Measurements from ENCODE around the gene KRTAP4-7. TPM values are rescaled to one million over a fixed set of nuclear protein-coding genes. Genes with fewer than 3 reads are reported as not detected.
A peak's percentile ranks its signal among the peaks of the same experiment; 100 is the strongest.
"Not testable (repeated sequence)": the region's sequence is repeated elsewhere in the genome, so short reads cannot be mapped to it uniquely, and the experiment has no call there.

The KRTAP4-7 gene
- total RNA-seq, 1 donor from 2014 or later, result not detected

DNA sequence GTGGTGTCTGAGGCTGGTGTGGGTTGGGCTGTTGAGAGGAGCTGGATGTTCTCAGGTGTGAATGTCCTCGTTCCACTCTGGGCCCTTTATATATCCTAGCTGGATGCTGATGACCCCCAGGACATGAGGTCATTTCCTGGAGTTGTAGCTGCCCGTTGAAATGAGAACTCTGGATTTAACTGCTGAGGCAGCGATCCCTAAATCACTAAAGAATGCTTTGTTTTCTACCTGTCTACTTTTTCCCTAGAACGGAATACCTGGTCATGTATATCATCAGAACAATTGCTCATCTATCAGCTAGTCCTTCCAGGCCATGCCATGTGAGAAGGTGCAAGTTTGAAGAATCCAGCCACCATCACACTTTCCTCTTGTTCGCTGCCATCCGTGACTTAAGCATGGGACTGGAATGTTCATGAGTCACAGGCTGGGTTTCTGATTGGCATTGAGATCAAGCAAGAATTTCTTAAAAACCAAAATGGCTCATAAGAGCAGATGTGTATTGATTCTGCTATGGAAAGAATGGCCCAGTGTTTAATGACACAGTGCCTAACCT is 23.8 kb upstream of the KRTAP4-7 start, which contains the start of gene KRTAP2-3:
Gene KRTAP2-3 (minus strand): TSS at position 63 of the 553 bp plus-strand sequence. CDS start 64 bp downstream, outside the sequence.
- peaks cover 10% of the 10 kb centered on the region for H3K9me3 Mint-ChIP-seq
- H3K36me3 Mint-ChIP-seq, result no peaks in the 10 kb centered on the region
- H3K4me1 Mint-ChIP-seq (ENCODE audit: unreplicated experiment), result peaks cover 18% of the 10 kb centered on the region
- no peak within 1 kb of the TSS for H3K4me3 Mint-ChIP-seq
- TF ChIP-seq, protein P1, sequence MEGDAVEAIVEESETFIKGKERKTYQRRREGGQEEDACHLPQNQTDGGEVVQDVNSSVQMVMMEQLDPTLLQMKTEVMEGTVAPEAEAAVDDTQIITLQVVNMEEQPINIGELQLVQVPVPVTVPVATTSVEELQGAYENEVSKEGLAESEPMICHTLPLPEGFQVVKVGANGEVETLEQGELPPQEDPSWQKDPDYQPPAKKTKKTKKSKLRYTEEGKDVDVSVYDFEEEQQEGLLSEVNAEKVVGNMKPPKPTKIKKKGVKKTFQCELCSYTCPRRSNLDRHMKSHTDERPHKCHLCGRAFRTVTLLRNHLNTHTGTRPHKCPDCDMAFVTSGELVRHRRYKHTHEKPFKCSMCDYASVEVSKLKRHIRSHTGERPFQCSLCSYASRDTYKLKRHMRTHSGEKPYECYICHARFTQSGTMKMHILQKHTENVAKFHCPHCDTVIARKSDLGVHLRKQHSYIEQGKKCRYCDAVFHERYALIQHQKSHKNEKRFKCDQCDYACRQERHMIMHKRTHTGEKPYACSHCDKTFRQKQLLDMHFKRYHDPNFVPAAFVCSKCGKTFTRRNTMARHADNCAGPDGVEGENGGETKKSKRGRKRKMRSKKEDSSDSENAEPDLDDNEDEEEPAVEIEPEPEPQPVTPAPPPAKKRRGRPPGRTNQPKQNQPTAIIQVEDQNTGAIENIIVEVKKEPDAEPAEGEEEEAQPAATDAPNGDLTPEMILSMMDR (conservative IDR thresholded peaks at IDR 0.05), result no peak
- H3K27ac Mint-ChIP-seq, result peak within 1 kb of the TSS; percentile 53
- DNase-seq (ENCODE audit: extremely low spot score, unreplicated experiment), result no peak
- H3K27me3 Mint-ChIP-seq, result no peaks in the 10 kb centered on the region

DNA sequence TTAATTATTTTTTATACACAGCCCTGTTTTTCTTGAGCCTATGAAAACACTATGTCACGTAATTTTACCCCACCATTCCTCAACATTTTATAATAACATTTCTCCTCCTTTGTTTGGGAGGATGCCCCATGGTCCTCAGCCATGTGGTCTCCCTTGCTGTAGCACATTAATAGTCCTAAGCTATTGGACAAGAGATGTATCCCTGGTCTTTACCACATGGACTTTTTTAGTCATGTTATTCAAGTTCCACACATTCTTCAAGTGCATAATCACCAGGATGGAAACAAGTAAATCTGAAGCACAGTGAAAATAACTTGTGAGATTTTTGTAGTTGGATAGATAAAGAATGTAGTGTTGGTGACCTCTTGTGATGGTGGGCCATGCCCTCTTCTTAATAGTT is 22.0 kb upstream of the KRTAP4-7 start:
- Mint-ChIP-seq H3K9me3 (peaks cover 10% of the 10 kb centered on the region), H3K36me3 (no peaks in the 10 kb centered on the region), H3K4me3 (no peak overlapping the region), H3K4me1 (ENCODE audit: unreplicated experiment) (peaks cover 20% of the 10 kb centered on the region), H3K27ac (no peak overlapping the region), H3K27me3 (no peaks in the 10 kb centered on the region)
- TF ChIP-seq, protein P1 (conservative IDR thresholded peaks at IDR 0.05), result no peak
- no peak for DNase-seq (ENCODE audit: extremely low spot score, unreplicated experiment)

DNA sequence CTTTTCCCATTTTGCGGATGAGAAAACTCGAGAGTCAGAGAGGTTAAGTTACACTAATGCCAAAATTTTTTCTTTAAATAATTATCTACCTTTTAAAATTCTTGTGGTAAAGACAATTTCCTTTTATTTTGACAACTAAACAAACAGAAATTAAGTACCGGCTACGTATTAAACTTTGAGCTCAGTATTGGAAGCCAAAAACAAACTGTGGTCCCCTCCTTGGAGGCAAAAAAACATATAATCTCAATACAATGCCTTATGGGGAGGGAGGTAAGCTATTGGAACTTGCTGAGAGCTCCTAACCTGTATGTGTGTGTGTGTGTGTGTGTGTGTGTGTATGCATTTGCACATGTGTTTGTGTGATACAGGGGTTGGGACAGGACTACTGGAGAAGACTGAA is 20.5 kb upstream of the KRTAP4-7 start:
- H3K4me3 Mint-ChIP-seq, result no peak overlapping the region
- H3K9me3 Mint-ChIP-seq, result peaks cover 5% of the 10 kb centered on the region
- H3K4me1 Mint-ChIP-seq (ENCODE audit: unreplicated experiment), result peaks cover 27% of the 10 kb centered on the region
- H3K27ac Mint-ChIP-seq, result no peak overlapping the region
- no peak for DNase-seq (ENCODE audit: extremely low spot score, unreplicated experiment)
- H3K36me3 Mint-ChIP-seq, result no peaks in the 10 kb centered on the region
- H3K27me3 Mint-ChIP-seq, result no peaks in the 10 kb centered on the region
- TF ChIP-seq, protein P1 (conservative IDR thresholded peaks at IDR 0.05), result no peak

DNA sequence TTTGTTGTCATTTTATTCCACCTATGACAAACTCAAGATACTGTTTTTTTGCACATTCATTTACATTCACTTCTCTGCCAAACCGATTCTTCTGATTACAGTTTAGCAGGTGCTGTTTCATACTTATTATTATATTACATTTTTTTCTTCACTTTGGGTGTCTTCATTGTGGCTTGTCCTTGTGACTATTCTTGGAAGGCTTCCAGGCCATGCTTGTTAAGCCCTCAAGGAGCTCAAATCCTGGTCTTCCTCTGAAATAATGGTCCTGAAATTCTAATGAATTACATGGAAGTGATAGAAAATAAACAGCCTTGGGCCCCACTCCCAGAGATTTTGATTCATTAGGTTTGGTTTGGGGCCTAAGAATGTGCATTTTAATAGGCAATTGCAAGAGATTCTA is 19.6 kb upstream of the KRTAP4-7 start:
- H3K4me1 Mint-ChIP-seq (ENCODE audit: unreplicated experiment), result peaks cover 26% of the 10 kb centered on the region
- no peaks in the 10 kb centered on the region for H3K27me3 Mint-ChIP-seq
- DNase-seq (ENCODE audit: extremely low spot score, unreplicated experiment), result no peak
- H3K9me3 Mint-ChIP-seq, result peaks cover 5% of the 10 kb centered on the region
- TF ChIP-seq, protein P1 (conservative IDR thresholded peaks at IDR 0.05), result no peak
- no peak overlapping the region for H3K4me3 Mint-ChIP-seq
- no peak overlapping the region for H3K27ac Mint-ChIP-seq
- H3K36me3 Mint-ChIP-seq, result no peaks in the 10 kb centered on the region

DNA sequence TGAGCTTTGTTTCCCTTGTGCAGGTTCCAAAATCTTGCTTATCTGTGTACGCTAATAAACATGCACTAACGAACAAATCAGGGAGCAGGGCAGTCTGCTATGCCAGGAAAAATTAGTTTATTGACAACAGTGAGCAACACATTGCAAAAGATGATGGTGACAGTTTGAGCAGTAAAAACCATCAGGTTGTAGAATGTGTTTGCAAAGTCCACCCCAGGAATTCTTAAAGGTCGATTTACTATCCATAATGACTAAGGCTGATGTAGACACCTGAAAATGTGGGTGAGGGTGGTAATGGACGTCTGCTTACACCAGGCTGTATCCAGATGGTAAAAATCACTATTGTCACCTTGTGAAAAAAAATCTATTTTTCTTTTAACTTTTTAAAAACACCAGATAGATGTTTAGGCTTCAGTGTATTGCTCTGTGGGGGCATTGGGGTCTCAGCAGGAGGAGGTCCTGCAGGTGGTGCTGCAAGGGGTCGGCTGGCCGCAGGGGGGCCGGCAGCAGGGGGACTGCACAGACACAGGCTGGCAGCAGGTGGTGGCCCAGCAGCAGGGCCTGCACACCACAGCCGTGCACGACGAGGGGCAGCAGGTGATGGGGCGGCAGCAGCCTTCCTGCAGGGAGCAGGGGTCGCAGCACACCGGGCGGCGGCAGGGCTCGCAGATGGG is 18.8 kb upstream of the KRTAP4-7 start:
- DNase-seq (ENCODE audit: extremely low spot score, unreplicated experiment); H3K27ac Mint-ChIP-seq; H3K27me3 Mint-ChIP-seq; H3K4me3 Mint-ChIP-seq; H3K9me3 Mint-ChIP-seq; H3K36me3 Mint-ChIP-seq: not testable (repeated sequence)
- H3K4me1 Mint-ChIP-seq (ENCODE audit: unreplicated experiment), result peaks cover 21% of the 10 kb centered on the region

DNA sequence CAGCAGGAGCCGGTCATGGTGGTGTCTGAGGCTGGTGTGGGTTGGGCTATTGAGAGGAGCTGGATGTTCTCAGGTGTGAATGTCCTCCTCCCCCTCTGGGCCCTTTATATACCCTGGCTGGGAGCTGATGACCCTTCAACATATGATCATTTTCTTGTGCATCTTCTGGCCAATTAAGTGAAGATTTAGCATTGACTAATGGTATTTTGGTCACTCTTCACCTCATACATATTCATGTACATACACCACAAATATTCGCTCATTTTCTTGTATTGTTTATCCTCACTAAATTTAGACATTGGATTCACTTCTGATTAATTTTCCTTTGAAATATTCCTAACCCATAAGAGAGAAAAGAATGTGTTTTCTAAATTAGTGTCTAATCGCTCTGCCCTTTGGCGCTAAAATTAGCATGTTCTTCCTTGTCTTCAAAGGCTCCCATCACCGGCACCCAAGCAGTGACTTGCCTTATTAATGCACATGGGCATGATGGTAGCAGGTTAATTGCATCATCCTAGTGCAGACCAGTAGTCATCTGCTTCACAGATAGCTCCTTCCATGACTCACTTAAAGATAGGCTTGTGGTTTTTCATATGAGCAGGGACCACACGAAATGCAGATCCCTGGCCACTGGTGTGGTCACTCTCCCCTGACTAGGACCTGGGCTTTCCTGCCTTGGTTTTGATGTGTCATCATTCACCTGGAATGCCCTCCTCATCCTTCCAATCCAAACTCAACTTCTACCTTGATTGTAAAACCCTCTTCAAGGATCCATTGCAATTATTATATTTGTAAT is 17.9 kb upstream of the KRTAP4-7 start, which contains the start of gene KRTAP2-4:
Gene KRTAP2-4 (minus strand): TSS at position 51 of the 796 bp plus-strand sequence. CDS start 34 bp downstream, at position 17.
- H3K36me3 Mint-ChIP-seq, result no peaks in the 10 kb centered on the region
- H3K27ac Mint-ChIP-seq, result no peak within 1 kb of the TSS
- H3K9me3 Mint-ChIP-seq, result no peaks in the 10 kb centered on the region
- no peak within 1 kb of the TSS for H3K4me3 Mint-ChIP-seq
- TF ChIP-seq, protein P1 (conservative IDR thresholded peaks at IDR 0.05), result no peak
- peaks cover 16% of the 10 kb centered on the region for H3K4me1 Mint-ChIP-seq (ENCODE audit: unreplicated experiment)
- H3K27me3 Mint-ChIP-seq, result no peaks in the 10 kb centered on the region
- no peak for DNase-seq (ENCODE audit: extremely low spot score, unreplicated experiment)

All from type B pancreatic cell (in vitro differentiated cells).